Measurements from ENCODE around the gene AATF.

AATF gene

DNA sequence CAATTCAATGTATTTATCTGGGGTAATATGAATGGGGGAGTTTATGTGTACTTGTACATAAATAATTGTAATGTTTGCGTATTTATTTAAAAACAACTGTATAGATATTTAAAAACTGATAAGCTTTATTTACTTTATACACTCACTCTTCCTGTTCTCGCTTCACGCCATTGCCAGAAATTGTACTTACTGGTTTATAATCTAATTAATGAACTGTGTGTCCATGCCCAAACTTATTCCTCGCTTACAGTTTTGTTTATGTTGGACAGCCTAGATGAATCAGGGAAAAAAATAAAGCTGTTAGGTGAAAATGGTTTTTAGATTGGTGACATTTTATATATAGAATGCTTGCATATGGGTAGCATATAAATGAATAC, 30.8 kb downstream of the AATF start:
- DNase-seq (ENCODE audit: low spot score) = no peak

DNA sequence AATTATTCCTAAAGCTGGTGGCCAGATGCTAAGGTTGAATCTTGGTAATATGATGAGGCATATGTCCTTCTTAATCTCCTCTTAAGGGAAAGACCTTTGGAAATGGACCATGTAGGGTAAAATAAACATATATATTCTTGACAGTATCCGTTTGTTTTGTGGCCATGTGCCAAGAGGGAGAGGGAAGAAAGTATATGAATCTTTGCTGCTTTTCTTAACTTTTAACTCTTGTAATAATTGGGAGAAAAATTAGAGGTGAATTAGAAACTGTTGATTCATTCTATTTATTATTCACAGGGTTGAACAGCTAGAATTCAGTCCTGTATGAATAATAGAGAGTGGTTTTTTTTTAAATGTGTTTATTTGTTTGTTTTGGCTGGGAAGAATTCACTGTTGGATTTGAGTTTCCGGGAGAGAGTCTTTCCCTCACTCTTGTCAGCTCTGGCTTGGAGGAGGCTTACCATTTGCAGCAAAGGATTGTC, 31.6 kb downstream of the AATF start:
- DNase-seq (ENCODE audit: low spot score) = no peak

- DNase-seq (ENCODE audit: low spot score) = no peak
Measured at GRCh38 chr17:36983618-36984017, 34.9 kb downstream of the AATF start.

DNA sequence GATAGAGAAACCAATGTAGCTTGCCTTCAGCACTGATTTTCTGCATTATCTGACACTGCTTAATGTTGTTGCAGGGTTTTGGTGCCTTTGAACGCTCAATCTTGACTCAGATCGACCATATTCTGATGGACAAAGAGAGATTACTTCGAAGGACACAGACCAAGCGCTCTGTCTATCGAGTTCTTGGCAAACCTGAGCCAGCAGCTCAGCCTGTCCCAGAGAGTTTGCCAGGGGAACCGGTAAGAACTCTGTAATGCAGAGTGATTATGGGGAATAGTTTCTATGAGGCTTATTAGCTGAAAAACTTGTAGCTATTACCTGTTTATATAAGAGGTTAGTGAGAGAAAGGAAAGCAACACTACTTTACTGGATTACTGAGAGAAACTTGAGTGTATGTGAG, 40.4 kb downstream of the AATF start:
- DNase-seq (ENCODE audit: low spot score) = no peak

- no peak for DNase-seq (ENCODE audit: low spot score)
Measured at GRCh38 chr17:36992701-36993100, 43.9 kb downstream of the AATF start.

DNA sequence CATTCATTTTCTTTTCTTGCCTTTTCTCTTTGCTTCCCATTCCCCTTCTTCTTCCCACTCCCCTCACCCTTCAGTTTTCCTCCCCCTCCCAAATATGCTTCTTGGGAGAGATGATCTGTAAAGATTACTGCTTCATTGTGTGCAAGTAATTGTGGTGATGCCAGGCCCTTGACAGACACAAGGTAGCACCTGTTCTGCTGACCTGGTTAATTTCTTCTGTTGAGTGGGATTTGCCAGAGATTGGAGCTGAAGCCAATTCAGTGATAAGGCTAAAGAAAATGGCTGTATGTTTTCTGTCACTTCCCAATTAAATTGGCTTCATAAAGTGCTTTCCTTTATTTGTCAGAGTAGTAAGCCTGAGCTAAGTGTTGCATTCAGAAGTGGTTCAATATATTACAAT, 44.5 kb downstream of the AATF start:
- no peak for DNase-seq (ENCODE audit: low spot score)

GRCh38 chr17:36994438-36994837, 45.7 kb downstream of the AATF start:
- DNase-seq (ENCODE audit: low spot score) = peak; percentile 47

DNA sequence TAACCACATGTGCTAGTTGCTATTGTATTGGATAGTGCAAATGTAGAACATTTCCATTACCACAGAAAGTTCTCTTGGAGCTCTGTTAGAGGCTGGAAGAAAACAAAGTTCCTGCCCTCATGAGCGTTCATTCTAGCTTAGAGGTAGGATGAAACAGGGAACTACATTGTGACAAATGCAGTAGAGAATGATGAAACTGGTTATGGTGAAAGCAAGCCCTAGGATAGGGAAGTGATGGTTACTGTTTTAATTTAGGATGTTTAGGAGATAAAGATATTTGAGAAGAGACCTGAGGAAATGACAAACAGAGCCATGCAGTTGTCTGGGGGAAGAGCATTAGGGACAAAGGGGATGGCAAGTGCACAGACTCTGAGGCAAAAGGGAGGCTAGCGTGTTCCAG, 50.7 kb downstream of the AATF start:
- DNase-seq (ENCODE audit: low spot score) = no peak

DNA sequence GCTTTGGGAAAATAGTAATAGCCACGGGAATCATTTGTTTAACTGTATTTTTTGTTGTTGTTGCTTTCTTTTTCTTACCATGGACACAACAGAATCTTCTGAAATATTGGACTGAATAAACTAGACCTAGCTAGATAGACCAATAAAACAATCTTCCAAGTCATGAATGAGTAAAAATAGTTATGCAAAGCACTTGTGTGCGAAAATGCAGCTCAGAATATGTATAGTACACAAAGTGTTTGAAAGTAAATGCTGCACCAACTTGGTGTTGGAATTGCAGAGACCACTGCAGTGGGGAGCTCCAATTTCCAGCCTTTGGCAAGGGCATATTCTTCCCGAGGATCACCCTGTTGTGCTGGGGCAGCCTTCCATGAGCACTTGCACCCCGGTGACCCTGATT, 68.0 kb downstream of the AATF start:
- no peak for DNase-seq (ENCODE audit: low spot score)

GRCh38 chr17:37017404-37017803, 68.7 kb downstream of the AATF start:
- no peak for DNase-seq (ENCODE audit: low spot score)

DNA sequence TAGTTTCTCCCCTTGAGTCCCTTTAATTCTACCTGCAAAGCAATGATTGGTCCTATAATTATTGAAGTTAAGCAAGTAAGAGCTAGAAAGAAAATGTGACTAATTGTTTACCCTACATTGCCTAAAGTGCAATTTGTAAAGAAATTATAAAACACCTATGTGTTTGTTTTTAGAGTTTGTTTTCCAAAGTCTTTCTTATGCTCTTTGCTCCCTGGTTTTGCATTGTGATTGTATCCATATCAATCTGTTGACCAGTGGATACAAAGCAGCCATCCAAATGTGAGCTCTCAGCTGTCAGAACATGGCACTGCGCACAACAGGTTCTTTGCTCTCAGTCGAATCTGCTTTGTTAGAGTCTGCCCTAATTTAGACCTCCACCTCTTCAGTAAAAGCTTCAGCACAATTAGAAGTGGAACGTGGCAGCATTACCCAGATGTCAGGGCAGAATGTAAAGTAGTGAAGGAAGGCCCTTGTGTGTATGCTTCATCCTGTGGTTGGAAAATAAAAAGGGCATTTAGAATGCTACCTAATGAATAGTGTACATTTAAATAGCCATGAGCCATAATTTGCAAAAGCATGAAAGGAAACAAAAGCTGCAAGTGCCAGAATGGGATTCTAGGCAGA, 70.5 kb downstream of the AATF start:
- no peak for DNase-seq (ENCODE audit: low spot score)

- DNase-seq (ENCODE audit: low spot score) = no peak
Measured at GRCh38 chr17:37019741-37020129, 71.0 kb downstream of the AATF start.

DNA sequence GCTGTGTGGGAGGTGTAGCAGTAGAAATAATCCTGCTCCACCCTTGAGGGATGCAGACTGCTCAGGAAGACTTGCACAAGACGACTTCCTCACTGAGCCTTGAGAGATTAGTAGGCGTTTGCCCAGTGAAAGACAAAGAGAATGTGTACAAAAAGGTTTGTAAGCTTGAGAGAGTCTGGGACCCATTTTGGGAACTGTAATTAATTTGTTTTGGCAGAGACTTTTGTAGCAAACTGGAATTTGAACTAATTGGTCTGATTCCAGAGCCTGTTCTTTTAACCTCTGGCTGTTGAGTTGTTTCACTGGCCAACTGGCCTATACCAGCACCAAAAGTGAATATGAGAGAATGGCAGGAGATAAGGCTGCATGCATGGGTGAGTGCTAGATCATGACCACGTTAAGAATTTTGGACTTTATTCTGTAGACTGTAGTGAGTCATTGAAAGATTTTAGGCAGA, 75.5 kb downstream of the AATF start:
- DNase-seq (ENCODE audit: low spot score) = no peak

DNA sequence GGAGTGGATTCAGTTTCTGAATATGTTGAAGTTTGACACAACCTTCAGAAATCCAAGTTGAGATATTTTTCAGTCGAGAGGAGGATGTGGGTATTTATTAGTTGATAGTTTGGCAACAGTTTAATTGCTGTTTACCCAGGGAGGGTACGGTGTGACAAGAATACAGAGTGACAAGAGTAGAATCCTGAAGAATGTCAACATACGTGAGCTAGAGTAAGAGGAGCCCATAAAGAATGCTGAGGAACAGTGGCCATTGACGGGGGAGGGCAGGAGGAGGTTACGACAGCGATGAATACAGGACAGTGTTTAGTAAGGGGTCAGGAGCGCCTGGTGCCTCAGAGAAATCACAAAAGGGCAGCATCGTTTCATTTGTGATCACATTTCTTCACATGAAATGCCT, 76.5 kb downstream of the AATF start:
- DNase-seq (ENCODE audit: low spot score) = no peak

DNA sequence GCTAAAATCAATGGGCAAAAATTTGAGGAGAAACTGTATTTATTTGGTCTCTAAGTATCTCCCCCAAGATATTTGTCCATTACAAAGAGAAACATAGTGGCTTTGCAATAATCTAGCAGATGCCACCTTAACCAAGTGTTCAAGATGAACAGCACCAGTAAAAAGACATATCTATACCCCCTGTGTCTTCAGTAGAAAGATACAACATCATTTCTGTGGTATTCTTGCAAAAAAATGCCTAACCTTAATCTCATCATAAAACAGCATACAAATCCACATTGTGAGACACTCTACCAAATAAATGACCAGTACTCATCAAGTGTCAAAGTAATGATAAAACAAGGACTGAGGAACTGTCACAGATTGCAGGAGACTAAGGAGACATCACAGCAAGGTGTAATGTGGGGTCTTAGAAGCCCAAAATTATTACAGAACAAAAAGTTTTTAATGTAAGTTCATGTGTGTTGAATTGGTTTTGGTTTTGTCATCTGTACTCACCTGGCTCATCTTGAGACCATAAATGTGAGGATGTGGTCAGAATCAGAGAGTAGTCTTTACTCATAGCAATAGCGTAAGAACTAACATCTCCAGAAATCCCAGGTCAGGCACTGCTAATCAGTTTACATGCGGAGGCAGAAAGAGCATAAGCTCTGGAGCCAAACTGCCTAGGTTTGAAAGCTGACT, 77.2 kb downstream of the AATF start:
- no peak for DNase-seq (ENCODE audit: low spot score)

DNA sequence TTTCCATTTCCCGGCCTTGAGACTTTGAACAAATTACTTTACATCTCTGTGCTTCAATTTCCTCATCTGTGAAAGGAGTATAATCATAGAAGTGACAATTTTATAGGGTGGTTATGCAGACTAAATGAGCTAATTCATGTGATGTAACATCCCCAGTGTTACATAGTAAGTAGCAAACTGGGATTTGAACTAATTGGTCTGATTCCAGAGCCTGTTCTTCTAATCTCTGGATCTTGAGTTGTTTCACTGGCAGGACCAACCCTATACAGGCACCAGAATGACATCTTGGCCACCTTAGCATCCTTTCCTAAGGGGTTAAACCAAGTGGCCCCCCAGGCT, 77.7 kb downstream of the AATF start:
- DNase-seq (ENCODE audit: low spot score) = no peak

DNA sequence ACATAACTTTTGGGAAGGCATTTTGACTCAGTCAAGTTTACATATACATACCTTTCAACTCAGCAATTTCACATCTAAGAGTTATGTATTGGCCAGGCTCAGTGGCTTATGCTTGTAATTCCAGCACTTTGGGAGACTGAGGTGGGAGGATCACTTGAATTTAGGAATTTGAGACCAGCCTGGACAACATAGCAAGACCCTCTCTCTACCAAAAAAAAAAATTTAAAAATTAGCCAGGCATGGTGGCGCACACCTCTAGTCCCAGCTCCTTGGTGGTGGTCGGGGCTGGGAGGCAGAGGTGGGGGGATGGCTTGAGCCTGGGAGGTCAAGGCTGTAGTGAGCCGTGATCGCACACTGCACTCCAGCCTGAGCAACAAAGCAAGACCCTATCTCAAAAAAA, 79.3 kb downstream of the AATF start:
- DNase-seq (ENCODE audit: low spot score) = no peak

- DNase-seq (ENCODE audit: low spot score) = no peak
Measured at GRCh38 chr17:37031493-37032083, 82.8 kb downstream of the AATF start.

GRCh38 chr17:37037590-37038155, 88.9 kb downstream of the AATF start:
- DNase-seq (ENCODE audit: low spot score) = no peak

DNA sequence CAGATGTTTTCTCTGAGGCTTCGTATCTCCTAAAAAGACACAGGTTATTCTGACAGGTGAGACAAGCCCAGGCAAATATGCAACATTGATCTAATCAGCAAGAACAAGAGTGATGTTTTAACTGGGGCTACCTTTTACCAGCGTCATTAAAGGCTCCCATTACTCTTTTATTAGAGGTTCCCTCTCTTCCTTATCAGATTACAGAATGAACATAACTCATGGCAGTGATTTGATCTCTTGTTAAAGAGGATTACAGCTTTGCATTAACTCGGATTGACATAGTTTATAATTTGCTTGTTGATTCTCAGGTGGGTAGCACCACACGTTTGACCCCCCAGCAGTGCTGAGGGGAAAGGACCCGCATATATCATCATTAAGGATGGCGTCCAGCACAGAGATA, 90.5 kb downstream of the AATF start:
- DNase-seq (ENCODE audit: low spot score) = no peak

- DNase-seq (ENCODE audit: low spot score) = no peak
Measured at GRCh38 chr17:37041932-37042331, 93.2 kb downstream of the AATF start.

DNA sequence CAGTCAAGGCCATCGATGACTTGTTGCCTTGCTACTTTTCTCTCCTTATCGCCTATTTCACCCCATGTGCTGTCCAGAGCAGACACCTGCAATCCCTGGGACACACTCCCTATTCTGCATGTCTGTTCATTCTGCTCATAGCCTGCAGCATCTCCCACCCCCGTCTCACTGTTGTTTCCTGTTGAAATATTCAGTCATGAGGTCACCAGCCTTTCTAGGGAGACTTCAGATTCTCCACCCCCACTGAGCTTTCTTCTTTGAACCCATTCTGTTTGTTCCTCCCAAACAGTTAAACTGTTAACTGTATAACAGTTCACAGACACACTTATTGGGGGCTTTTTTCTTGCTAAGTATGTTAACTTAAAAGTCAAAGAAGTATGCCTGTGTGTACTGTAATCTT, 94.4 kb downstream of the AATF start:
- DNase-seq (ENCODE audit: low spot score) = no peak

GRCh38 chr17:37045351-37045922, 96.7 kb downstream of the AATF start:
- DNase-seq (ENCODE audit: low spot score) = no peak

Data from AG08395 (cell line).